Measurements from ENCODE around the gene TRIB2. TPM values are rescaled to one million over a fixed set of nuclear protein-coding genes. Genes with fewer than 3 reads are reported as not detected.

Gene TRIB2
- polyA plus RNA-seq, 1 of the 3 experiments (the other 2 are of a cell fraction) = 27.5 TPM

- Histone ChIP-seq H3K79me2 (ENCODE audit: insufficient read depth) (no peaks in the 10 kb centered on the region), H3K27me3 (ENCODE audit: insufficient read depth) (no peaks in the 10 kb centered on the region), H3F3A (replicated peaks; ENCODE audit: insufficient read depth) (no peaks in the 10 kb centered on the region), H4K20me1 (ENCODE audit: insufficient read depth) (no peaks in the 10 kb centered on the region), H2AFZ (ENCODE audit: low read depth) (no peak overlapping the region), H3K4me1 (ENCODE audit: control insufficient read depth in 1 of 2, insufficient read depth in 2 of 2, low read depth in 1 of 2, low read length in 1 of 2) (peaks cover 0 to 46% of the 10 kb centered on the region in 2 experiments; a peak in 2 of 4 replicates), H3K9ac (no peak overlapping the region), H3K36me3 (replicated peaks in 1 of 2; ENCODE audit: control insufficient read depth in 1 of 2, insufficient read depth in 2 of 2, low read length in 1 of 2) (no peaks in the 10 kb centered on the region), H3K27ac (ENCODE audit: low read depth in 2 of 2, low read length in 1 of 2) (no peak overlapping the region), H3K4me2 (no peak overlapping the region), H3K9me2 (no peaks in the 10 kb centered on the region), H3K9me3 (no peaks in the 10 kb centered on the region), H3K4me3 (ENCODE audit: low read depth in 2 of 2, low read length in 1 of 2) (no peak overlapping the region)
- WGBS (ENCODE audit: low lambda C conversion rate) = 61% methylated on average over 4 of the region's 4 CpGs
- ChIA-PET CTCF (interaction anchor here (1.2 kb wide), 1 partner anchor 16 kb away, joined by 3 read pairs; no protein-coding TSS in a partner anchor), POLR2A (no interaction called here)
- TF ChIP-seq, protein P1, sequence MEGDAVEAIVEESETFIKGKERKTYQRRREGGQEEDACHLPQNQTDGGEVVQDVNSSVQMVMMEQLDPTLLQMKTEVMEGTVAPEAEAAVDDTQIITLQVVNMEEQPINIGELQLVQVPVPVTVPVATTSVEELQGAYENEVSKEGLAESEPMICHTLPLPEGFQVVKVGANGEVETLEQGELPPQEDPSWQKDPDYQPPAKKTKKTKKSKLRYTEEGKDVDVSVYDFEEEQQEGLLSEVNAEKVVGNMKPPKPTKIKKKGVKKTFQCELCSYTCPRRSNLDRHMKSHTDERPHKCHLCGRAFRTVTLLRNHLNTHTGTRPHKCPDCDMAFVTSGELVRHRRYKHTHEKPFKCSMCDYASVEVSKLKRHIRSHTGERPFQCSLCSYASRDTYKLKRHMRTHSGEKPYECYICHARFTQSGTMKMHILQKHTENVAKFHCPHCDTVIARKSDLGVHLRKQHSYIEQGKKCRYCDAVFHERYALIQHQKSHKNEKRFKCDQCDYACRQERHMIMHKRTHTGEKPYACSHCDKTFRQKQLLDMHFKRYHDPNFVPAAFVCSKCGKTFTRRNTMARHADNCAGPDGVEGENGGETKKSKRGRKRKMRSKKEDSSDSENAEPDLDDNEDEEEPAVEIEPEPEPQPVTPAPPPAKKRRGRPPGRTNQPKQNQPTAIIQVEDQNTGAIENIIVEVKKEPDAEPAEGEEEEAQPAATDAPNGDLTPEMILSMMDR (IDR thresholded peaks at IDR 0.05) = no peak
- TF ChIP-seq RAD21 (IDR thresholded peaks at IDR 0.05; ENCODE audit: low read length) (no peak), REST (IDR thresholded peaks at IDR 0.05; ENCODE audit: low read depth, low read length) (no peak), FOXJ3 (CRISPR knock-in tag; IDR thresholded peaks at IDR 0.05) (no peak), JUND (IDR thresholded peaks at IDR 0.05) (no peak), GATA2 (CRISPR knock-in tag; IDR thresholded peaks at IDR 0.05) (no peak), RXRA (IDR thresholded peaks at IDR 0.05; ENCODE audit: borderline replicate concordance, low read depth) (no peak), ELF1 (IDR thresholded peaks at IDR 0.05) (no peak), TAF1 (IDR thresholded peaks at IDR 0.05; ENCODE audit: borderline replicate concordance, low read depth, low read length) (no peak), POLR2AphosphoS5 (IDR thresholded peaks at IDR 0.05; ENCODE audit: low read depth, low read length) (no peak), CHD2 (IDR thresholded peaks at IDR 0.05; ENCODE audit: low read length, partially characterized antibody) (no peak), GABPA (IDR thresholded peaks at IDR 0.05; ENCODE audit: low read depth) (no peak), NFIC (IDR thresholded peaks at IDR 0.05; ENCODE audit: borderline replicate concordance) (no peak), TEAD4 (IDR thresholded peaks at IDR 0.05; ENCODE audit: borderline replicate concordance, insufficient read depth) (no peak)
- no peak for DNase-seq
Observed at GRCh38 chr2:12763486-12763885, 46.8 kb downstream of the TRIB2 start.
